RKO (cell line): Measurements from ENCODE around the gene CCL15.

Experiments used
- DNase-seq: peaks from one replicate; pipeline ENCODE4 v3.0.0-alpha.2; 2016; ENCODE audit warnings: low spot score

CCL15 gene

GRCh38 chr17:35991075-35991474 is 10.3 kb downstream of the CCL15 start:
- DNase-seq, result no peak

- DNase-seq, result no peak
Measured at GRCh38 chr17:35988164-35988563, 13.2 kb downstream of the CCL15 start.

- DNase-seq, result no peak
Measured at GRCh38 chr17:35986643-35987042, 14.7 kb downstream of the CCL15 start, which contains the start of gene CCL14. TSS of gene CCL14 (minus strand) at chr17:35986729. CDS start at chr17:35986649, 80 bp downstream.

- DNase-seq, result no peak
Measured at GRCh38 chr17:35984140-35984539, 17.2 kb downstream of the CCL15 start.

- DNase-seq, result no peak
Measured at GRCh38 chr17:35982409-35983191, 18.8 kb downstream of the CCL15 start.

- no peak for DNase-seq
Measured at GRCh38 chr17:35981908-35982330, 19.4 kb downstream of the CCL15 start.

GRCh38 chr17:35981246-35981645 is 20.1 kb downstream of the CCL15 start, which contains the start of gene CCL16:
TSS of gene CCL16 (minus strand) at chr17:35981497. CDS start at chr17:35981420, 77 bp downstream.
- DNase-seq, result no peak

GRCh38 chr17:35978346-35978745 is 23.0 kb downstream of the CCL15 start:
- DNase-seq, result no peak

- DNase-seq, result no peak
Measured at GRCh38 chr17:35977509-35977908, 23.8 kb downstream of the CCL15 start.

GRCh38 chr17:35973333-35974260 is 27.8 kb downstream of the CCL15 start:
- peak; percentile 7 for DNase-seq

GRCh38 chr17:35972945-35973332 is 28.4 kb downstream of the CCL15 start:
- DNase-seq, result no peak

GRCh38 chr17:35972535-35972934 is 28.8 kb downstream of the CCL15 start:
- DNase-seq, result no peak

GRCh38 chr17:35972066-35972465 is 29.3 kb downstream of the CCL15 start:
- no peak for DNase-seq

GRCh38 chr17:35969558-35970380 is 31.6 kb downstream of the CCL15 start:
- DNase-seq, result peak; percentile 79

- no peak for DNase-seq
Measured at GRCh38 chr17:35968520-35969054, 32.8 kb downstream of the CCL15 start.

GRCh38 chr17:35965272-35965671 is 36.1 kb downstream of the CCL15 start:
- DNase-seq, result no peak

- no peak for DNase-seq
Measured at GRCh38 chr17:35963663-35964062, 37.7 kb downstream of the CCL15 start.

GRCh38 chr17:35953720-35954119 is 47.6 kb downstream of the CCL15 start:
- no peak for DNase-seq

GRCh38 chr17:35949401-35949800 is 52.0 kb downstream of the CCL15 start:
- DNase-seq, result no peak

- no peak for DNase-seq
Measured at GRCh38 chr17:35948092-35948491, 53.3 kb downstream of the CCL15 start.
